ENCODE data around the gene FAM8A1.

FAM8A1 gene

GRCh38 chr6:17593246-17593645, 6.9 kb upstream of the FAM8A1 start:
- H3K9ac ChIP-seq (ENCODE audit: low read length): no peak overlapping the region
- no peak overlapping the region for H3K4me2 ChIP-seq (ENCODE audit: low read depth, low read length, poor library complexity, severe bottlenecking)
- no peaks in the 10 kb centered on the region for H3K79me2 ChIP-seq (ENCODE audit: insufficient read depth, low read length)
- H3K9me2 ChIP-seq (replicated peaks; ENCODE audit: insufficient read depth, low read length): no peaks in the 10 kb centered on the region
- H3F3A ChIP-seq (ENCODE audit: insufficient read depth): no peaks in the 10 kb centered on the region
- no peaks in the 10 kb centered on the region for H3K27me3 ChIP-seq (ENCODE audit: low read length)
- no peaks in the 10 kb centered on the region for H4K20me1 ChIP-seq (ENCODE audit: low read depth, low read length)
- no peak overlapping the region for H2AFZ ChIP-seq (ENCODE audit: low read depth, low read length, severe bottlenecking)
- no peaks in the 10 kb centered on the region for H3K9me3 ChIP-seq (ENCODE audit: insufficient read depth, low read length)
- no peaks in the 10 kb centered on the region for H3K36me3 ChIP-seq (ENCODE audit: low read length)
- TF ChIP-seq CTCF (IDR thresholded peaks at IDR 0.05; ENCODE audit: insufficient read depth, low read length, poor library complexity, severe bottlenecking): no peak
- TF ChIP-seq EZH2phosphoT487 (conservative IDR thresholded peaks at IDR 0.05; ENCODE audit: low read length): no peak
- no peak overlapping the region for H3K4me3 ChIP-seq (ENCODE audit: insufficient read depth, low read length, poor library complexity, severe bottlenecking)
- no peak overlapping the region for H3K27ac ChIP-seq (ENCODE audit: low read depth, low read length)

- no peak overlapping the region for H3K4me3 ChIP-seq (ENCODE audit: insufficient read depth, low read length, poor library complexity, severe bottlenecking)
- no peaks in the 10 kb centered on the region for H3K36me3 ChIP-seq (ENCODE audit: low read length)
- no peak overlapping the region for H3K4me2 ChIP-seq (ENCODE audit: low read depth, low read length, poor library complexity, severe bottlenecking)
- no peak overlapping the region for H2AFZ ChIP-seq (ENCODE audit: low read depth, low read length, severe bottlenecking)
- H3K9ac ChIP-seq (ENCODE audit: low read length): no peak overlapping the region
- H3F3A ChIP-seq (ENCODE audit: insufficient read depth): peaks cover 9% of the 10 kb centered on the region
- TF ChIP-seq CTCF (IDR thresholded peaks at IDR 0.05; ENCODE audit: insufficient read depth, low read length, poor library complexity, severe bottlenecking) (no peak), EZH2phosphoT487 (conservative IDR thresholded peaks at IDR 0.05; ENCODE audit: low read length) (no peak)
- H3K9me3 ChIP-seq (ENCODE audit: insufficient read depth, low read length): no peaks in the 10 kb centered on the region
- no peaks in the 10 kb centered on the region for H3K27me3 ChIP-seq (ENCODE audit: low read length)
- no peak overlapping the region for H3K27ac ChIP-seq (ENCODE audit: low read depth, low read length)
- H4K20me1 ChIP-seq (ENCODE audit: low read depth, low read length): no peaks in the 10 kb centered on the region
- no peaks in the 10 kb centered on the region for H3K9me2 ChIP-seq (replicated peaks; ENCODE audit: insufficient read depth, low read length)
- H3K79me2 ChIP-seq (ENCODE audit: insufficient read depth, low read length): no peaks in the 10 kb centered on the region; the same call in 1 of the 2 replicates
These were observed 4.0 kb upstream of the FAM8A1 start for GRCh38 chr6:17596085-17596484.

GRCh38 chr6:17600527-17601385, 654 bp downstream of the FAM8A1 start:
- Histone ChIP-seq H3K4me3 (ENCODE audit: insufficient read depth, low read length, poor library complexity, severe bottlenecking) (peak overlapping the region; percentile 63), H3K9me2 (replicated peaks; ENCODE audit: insufficient read depth, low read length) (no peaks in the 10 kb centered on the region), H3K9me3 (ENCODE audit: insufficient read depth, low read length) (no peaks in the 10 kb centered on the region), H2AFZ (ENCODE audit: low read depth, low read length, severe bottlenecking) (peak overlapping the region; percentile 86), H3K27ac (ENCODE audit: low read depth, low read length) (peak overlapping the region; percentile 30), H3K27me3 (ENCODE audit: low read length) (no peaks in the 10 kb centered on the region), H3K4me2 (ENCODE audit: low read depth, low read length, poor library complexity, severe bottlenecking) (peak overlapping the region; percentile 65), H3K79me2 (ENCODE audit: insufficient read depth, low read length) (no peaks in the 10 kb centered on the region; the same call in 1 of the 2 replicates), H3K9ac (ENCODE audit: low read length) (peak overlapping the region; percentile 67), H3K36me3 (ENCODE audit: low read length) (no peaks in the 10 kb centered on the region; the same call in 1 of the 2 replicates), H4K20me1 (ENCODE audit: low read depth, low read length) (0 out of 2 replicates have a peak, but pooled peaks cover 2% of the 10 kb centered on the region), H3F3A (ENCODE audit: insufficient read depth) (peaks cover 22% of the 10 kb centered on the region)
- peak; percentile 17 for TF ChIP-seq CTCF (IDR thresholded peaks at IDR 0.05; ENCODE audit: insufficient read depth, low read length, poor library complexity, severe bottlenecking)
- no peak for TF ChIP-seq EZH2phosphoT487 (conservative IDR thresholded peaks at IDR 0.05; ENCODE audit: low read length)
